HL-60 (cell line): Measurements from ENCODE around the gene GLIPR2.
A peak's percentile ranks its signal among the peaks of the same experiment; 100 is the strongest.

Source experiments
- DNase-seq, 2 experiments: peaks; one replicate each; pipeline ENCODE4 v3.0.0-alpha.2; 2010 to 2020; ENCODE audit warnings: low read depth in 1 of 2, low spot score in 1 of 2
- H3K27ac ChIP-seq: fragments of 250-450 bp; sonication (Bioruptor Pico); replicated peaks from 2 replicates; pipeline ENCODE4 v1.5.1; 2020; ENCODE audit warnings: mild to moderate bottlenecking, moderate library complexity
- H3K27me3 ChIP-seq: fragments of 250-450 bp; sonication (Bioruptor Pico); 2 replicates; pipeline ENCODE4 v1.5.1; 2021; ENCODE audit warnings: mild to moderate bottlenecking, moderate library complexity; ENCODE audit not compliant: insufficient read depth, poor library complexity, severe bottlenecking
- H3K4me3 ChIP-seq: replicated peaks from 2 replicates; pipeline ENCODE4 v1.5.1; 2011; ENCODE audit warnings: mild to moderate bottlenecking, control low read depth, low read length; ENCODE audit not compliant: insufficient read depth
- GABPA ChIP-seq: IDR thresholded peaks from 2 replicates; pipeline ENCODE4 v1.6.1; 2012; ENCODE audit warnings: low read depth
- POLR2AphosphoS5 ChIP-seq: IDR thresholded peaks from 2 replicates; pipeline ENCODE4 v1.6.1; 2012; ENCODE audit warnings: low read depth
- SPI1 ChIP-seq: IDR thresholded peaks from 2 replicates; pipeline ENCODE4 v1.6.1; 2012; ENCODE audit warnings: low read depth, mild to moderate bottlenecking, borderline replicate concordance
- TF ChIP-seq, protein P1 (sequence below): IDR thresholded peaks from one replicate; pipeline ENCODE4 v1.5.1; 2011; ENCODE audit warnings: low read length, control low read depth, inconsistent platforms; ENCODE audit not compliant: insufficient read depth
- TF ChIP-seq, protein P2 (sequence below): IDR thresholded peaks from 2 replicates; pipeline ENCODE4 v1.6.1; 2012; ENCODE audit warnings: low read depth; ENCODE audit not compliant: insufficient replicate concordance

The GLIPR2 gene

DNA sequence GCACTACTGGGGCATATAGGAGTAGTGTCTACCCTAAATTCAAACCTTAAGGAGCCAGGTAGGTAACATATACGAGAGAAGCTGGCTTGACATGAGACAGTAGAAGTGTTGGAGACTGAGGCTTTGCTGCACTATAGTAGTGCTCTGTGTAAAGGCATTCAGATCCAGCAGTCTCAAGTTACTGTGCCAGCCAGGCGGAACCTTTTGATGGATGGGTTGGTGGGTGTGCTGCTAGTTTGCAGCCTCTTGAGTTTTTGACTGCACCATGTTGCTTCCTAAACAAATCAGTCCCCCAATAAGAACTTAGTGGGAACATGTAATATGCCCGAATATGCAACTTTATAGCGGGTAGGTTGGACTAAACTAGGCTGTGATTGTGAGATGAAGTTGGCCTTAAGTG is 55.7 kb downstream of the GLIPR2 start:
- Histone ChIP-seq H3K27ac (no peak overlapping the region; the same call in 1 of the 2 replicates), H3K4me3 (peak overlapping the region; percentile 69)
- TF ChIP-seq SPI1 (no peak), POLR2AphosphoS5 (no peak), GABPA (no peak)
- TF ChIP-seq, protein P1, sequence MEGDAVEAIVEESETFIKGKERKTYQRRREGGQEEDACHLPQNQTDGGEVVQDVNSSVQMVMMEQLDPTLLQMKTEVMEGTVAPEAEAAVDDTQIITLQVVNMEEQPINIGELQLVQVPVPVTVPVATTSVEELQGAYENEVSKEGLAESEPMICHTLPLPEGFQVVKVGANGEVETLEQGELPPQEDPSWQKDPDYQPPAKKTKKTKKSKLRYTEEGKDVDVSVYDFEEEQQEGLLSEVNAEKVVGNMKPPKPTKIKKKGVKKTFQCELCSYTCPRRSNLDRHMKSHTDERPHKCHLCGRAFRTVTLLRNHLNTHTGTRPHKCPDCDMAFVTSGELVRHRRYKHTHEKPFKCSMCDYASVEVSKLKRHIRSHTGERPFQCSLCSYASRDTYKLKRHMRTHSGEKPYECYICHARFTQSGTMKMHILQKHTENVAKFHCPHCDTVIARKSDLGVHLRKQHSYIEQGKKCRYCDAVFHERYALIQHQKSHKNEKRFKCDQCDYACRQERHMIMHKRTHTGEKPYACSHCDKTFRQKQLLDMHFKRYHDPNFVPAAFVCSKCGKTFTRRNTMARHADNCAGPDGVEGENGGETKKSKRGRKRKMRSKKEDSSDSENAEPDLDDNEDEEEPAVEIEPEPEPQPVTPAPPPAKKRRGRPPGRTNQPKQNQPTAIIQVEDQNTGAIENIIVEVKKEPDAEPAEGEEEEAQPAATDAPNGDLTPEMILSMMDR: no peak
- TF ChIP-seq, protein P2, sequence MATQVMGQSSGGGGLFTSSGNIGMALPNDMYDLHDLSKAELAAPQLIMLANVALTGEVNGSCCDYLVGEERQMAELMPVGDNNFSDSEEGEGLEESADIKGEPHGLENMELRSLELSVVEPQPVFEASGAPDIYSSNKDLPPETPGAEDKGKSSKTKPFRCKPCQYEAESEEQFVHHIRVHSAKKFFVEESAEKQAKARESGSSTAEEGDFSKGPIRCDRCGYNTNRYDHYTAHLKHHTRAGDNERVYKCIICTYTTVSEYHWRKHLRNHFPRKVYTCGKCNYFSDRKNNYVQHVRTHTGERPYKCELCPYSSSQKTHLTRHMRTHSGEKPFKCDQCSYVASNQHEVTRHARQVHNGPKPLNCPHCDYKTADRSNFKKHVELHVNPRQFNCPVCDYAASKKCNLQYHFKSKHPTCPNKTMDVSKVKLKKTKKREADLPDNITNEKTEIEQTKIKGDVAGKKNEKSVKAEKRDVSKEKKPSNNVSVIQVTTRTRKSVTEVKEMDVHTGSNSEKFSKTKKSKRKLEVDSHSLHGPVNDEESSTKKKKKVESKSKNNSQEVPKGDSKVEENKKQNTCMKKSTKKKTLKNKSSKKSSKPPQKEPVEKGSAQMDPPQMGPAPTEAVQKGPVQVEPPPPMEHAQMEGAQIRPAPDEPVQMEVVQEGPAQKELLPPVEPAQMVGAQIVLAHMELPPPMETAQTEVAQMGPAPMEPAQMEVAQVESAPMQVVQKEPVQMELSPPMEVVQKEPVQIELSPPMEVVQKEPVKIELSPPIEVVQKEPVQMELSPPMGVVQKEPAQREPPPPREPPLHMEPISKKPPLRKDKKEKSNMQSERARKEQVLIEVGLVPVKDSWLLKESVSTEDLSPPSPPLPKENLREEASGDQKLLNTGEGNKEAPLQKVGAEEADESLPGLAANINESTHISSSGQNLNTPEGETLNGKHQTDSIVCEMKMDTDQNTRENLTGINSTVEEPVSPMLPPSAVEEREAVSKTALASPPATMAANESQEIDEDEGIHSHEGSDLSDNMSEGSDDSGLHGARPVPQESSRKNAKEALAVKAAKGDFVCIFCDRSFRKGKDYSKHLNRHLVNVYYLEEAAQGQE: no peak

DNA sequence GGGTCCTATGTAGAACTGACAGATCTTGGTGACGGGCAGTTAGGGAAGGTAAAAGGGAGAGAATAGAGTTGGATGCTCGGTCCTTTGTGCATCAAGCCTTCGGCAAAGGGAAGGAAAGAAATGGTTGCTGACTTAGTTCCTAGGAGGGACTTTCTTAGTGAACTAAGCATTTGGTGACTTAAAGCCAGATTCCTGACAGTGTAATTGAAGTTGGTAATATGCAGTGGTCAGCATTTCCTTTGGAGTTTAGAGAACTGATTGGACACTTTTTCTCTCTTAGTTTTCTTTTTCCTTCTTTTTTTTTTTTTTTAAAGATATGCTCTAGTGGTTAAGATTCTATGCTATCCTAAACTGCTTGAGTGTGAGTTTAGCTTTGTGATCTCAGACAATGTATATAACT is 56.5 kb downstream of the GLIPR2 start:
- Histone ChIP-seq H3K27me3 (no peaks in the 10 kb centered on the region), H3K4me3 (peak overlapping the region; percentile 69), H3K27ac (no peak overlapping the region)
- TF ChIP-seq GABPA (no peak), POLR2AphosphoS5 (no peak), SPI1 (no peak)
- TF ChIP-seq, protein P2: no peak
- TF ChIP-seq, protein P1: no peak
- DNase-seq: no peak

More for the DNA sequence above, 55.7 kb downstream of the GLIPR2 start:
- H3K27me3 ChIP-seq: no peaks in the 10 kb centered on the region
- DNase-seq: no peak

DNA sequence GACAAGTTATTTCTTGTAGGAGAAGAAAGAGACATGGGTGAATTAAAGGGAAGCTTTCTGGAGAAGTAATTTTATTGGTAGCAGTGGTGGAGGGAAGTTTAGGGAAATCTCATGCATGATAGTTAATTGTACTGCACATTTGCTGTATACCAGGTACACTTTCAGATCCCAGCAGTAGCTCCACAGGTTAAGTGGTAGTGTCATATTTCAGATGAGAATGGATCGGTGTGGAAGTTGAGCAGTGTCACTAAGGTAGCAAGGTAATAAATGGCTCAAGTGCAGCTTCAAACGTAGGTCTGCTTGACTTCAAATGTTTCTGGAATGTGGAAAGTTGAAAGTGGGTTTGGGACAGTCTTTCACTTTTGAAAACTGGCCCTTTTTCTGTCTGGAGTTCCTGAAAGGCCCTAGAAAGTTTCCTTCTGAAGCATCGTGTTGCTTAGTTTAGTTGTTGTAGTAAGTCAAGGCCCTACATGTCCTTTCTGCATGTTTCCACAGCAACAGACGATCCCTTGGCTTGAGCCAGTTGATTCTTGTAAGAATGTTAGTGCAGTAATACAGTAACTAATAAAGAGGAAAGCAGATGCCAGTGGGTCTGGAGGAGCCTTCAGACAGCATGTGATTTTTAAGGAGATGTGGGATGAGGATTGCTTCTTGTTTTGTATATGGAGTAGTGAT is 57.9 kb downstream of the GLIPR2 start:
- no peak for DNase-seq
- Histone ChIP-seq H3K27me3 (no peaks in the 10 kb centered on the region), H3K27ac (no peak overlapping the region), H3K4me3 (no peak overlapping the region)
- TF ChIP-seq, protein P1: no peak
- no peak for TF ChIP-seq SPI1
- TF ChIP-seq POLR2AphosphoS5: no peak
- TF ChIP-seq, protein P2: no peak
- TF ChIP-seq GABPA: no peak
